Parathyroid adenoma (tissue), 2 donors: ENCODE measurements around the gene KIF17.

Experiments
- H2AFZ ChIP-seq: fragments of 300-600 bp; sonication (generic); one replicate; pipeline ENCODE4 v1.7.0; 2017; ENCODE audit warnings: antibody characterized with exemption, mild to moderate bottlenecking
- H3K27ac ChIP-seq: fragments of 300-600 bp; sonication (generic); one replicate; pipeline ENCODE4 v1.7.0; 2017
- H3K27me3 ChIP-seq: fragments of 300-600 bp; sonication (generic); one replicate; pipeline ENCODE4 v1.7.0; 2017; ENCODE audit warnings: low read length; ENCODE audit not compliant: control insufficient read depth, insufficient read depth
- H3K36me3 ChIP-seq: fragments of 300-600 bp; sonication (generic); one replicate; pipeline ENCODE4 v1.7.0; 2017; ENCODE audit warnings: low read length; ENCODE audit not compliant: control insufficient read depth, insufficient read depth
- H3K4me1 ChIP-seq: fragments of 300-600 bp; sonication (generic); one replicate; pipeline ENCODE4 v1.7.0; 2017; ENCODE audit warnings: control low read depth
- H3K4me2 ChIP-seq: fragments of 300-600 bp; sonication (generic); one replicate; pipeline ENCODE4 v1.7.0; 2017; ENCODE audit warnings: low read length
- H3K4me3 ChIP-seq: fragments of 300-600 bp; sonication (generic); one replicate; pipeline ENCODE4 v1.7.0; 2017; ENCODE audit warnings: low read depth, low read length
- H3K79me2 ChIP-seq: fragments of 300-600 bp; sonication (generic); one replicate; pipeline ENCODE4 v1.7.0; 2017; ENCODE audit warnings: control low read depth
- H3K9ac ChIP-seq: fragments of 300-600 bp; sonication (generic); one replicate; pipeline ENCODE4 v1.7.0; 2017; ENCODE audit warnings: mild to moderate bottlenecking
- H3K9me3 ChIP-seq: fragments of 300-600 bp; sonication (generic); one replicate; pipeline ENCODE4 v1.7.0; 2017; ENCODE audit warnings: low read length; ENCODE audit not compliant: control insufficient read depth
- TF ChIP-seq, protein P1 (sequence below): fragments of 300-600 bp; sonication (generic); IDR thresholded peaks from one replicate; pipeline ENCODE4 v1.7.0; 2017; ENCODE audit warnings: antibody characterized with exemption, mild to moderate bottlenecking
- donor health status: primary hyperparathyroidism.

KIF17 gene

DNA sequence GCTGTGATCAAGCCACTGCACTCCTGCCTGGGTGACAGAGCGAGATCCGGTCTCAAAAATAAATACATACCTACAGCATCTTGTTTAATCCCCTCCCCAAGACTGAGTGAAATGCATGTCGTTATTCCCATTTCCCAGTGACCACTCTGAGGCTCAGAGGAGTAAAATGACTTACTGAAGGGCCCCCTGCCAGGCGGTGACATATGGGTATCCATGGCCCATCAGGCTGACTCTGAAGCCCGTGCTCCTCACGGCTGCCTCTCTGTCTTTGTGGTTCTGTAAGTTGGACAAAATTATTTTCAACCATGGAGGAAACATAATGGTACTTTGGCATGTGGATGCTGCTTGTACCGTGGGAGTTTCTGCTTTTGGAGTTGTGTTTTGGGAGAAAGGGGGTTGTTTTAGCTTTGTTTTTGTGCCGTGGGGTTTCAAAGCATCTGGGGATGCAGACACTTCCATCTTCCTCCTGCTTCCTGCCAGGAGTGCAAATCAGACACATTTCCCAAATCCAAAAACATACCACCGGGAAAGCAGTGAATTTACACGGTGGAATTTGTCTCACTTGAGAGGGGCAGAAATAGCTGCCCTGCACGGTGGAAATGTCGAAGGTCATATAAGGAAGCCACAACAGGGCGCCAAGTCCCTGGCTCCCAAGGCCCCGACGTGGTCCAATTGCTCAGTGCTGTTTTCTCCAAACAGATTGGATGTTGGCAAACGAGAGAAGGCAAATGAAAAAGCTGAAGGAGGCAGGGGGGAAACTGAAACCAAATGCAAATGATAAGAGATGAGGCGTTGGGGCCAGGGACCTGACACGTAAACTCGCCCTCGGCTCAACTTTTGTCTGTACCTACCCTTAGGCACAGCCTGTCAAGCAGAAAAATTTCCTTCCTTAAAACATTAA, 101.6 kb downstream of the KIF17 start:
- TF ChIP-seq, protein P1, sequence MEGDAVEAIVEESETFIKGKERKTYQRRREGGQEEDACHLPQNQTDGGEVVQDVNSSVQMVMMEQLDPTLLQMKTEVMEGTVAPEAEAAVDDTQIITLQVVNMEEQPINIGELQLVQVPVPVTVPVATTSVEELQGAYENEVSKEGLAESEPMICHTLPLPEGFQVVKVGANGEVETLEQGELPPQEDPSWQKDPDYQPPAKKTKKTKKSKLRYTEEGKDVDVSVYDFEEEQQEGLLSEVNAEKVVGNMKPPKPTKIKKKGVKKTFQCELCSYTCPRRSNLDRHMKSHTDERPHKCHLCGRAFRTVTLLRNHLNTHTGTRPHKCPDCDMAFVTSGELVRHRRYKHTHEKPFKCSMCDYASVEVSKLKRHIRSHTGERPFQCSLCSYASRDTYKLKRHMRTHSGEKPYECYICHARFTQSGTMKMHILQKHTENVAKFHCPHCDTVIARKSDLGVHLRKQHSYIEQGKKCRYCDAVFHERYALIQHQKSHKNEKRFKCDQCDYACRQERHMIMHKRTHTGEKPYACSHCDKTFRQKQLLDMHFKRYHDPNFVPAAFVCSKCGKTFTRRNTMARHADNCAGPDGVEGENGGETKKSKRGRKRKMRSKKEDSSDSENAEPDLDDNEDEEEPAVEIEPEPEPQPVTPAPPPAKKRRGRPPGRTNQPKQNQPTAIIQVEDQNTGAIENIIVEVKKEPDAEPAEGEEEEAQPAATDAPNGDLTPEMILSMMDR = no peak
- Histone ChIP-seq H3K9me3 (no peaks in the 10 kb centered on the region), H3K27ac (peak overlapping the region; percentile 49), H3K36me3 (no peaks in the 10 kb centered on the region), H3K4me1 (peaks cover 6% of the 10 kb centered on the region), H3K27me3 (no peaks in the 10 kb centered on the region), H3K4me2 (no peak overlapping the region), H3K79me2 (no peaks in the 10 kb centered on the region), H3K4me3 (no peak overlapping the region), H2AFZ (peak overlapping the region; percentile 74), H3K9ac (no peak overlapping the region)

DNA sequence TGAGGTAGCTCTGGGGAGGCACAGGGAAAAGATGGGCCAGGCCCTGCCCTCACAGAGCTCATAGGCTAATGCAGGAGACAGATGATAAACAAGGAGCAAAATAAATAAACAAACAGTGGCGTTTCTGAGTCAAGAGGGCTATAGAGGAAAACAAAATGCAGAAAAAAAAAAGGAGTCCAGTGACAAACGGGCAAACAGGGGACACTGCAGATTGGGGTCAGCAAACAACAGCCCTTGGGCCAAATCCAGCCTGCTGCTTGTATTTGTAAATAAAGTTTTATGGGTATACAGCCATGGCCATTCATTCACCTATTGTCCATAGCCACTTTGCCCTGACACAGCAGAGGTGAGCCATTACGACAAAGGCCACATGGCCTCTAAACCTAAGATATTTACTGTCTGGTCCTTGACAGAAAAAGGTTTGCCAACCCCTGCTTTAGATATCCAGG, 103.7 kb downstream of the KIF17 start:
- TF ChIP-seq, protein P1 = no peak
- Histone ChIP-seq H3K9ac (no peak overlapping the region), H3K27ac (peak overlapping the region; percentile 79)

More for the DNA sequence above, 103.7 kb downstream of the KIF17 start:
- Histone ChIP-seq H3K27me3 (no peaks in the 10 kb centered on the region), H2AFZ (peak overlapping the region; percentile 89), H3K79me2 (no peaks in the 10 kb centered on the region), H3K9me3 (no peaks in the 10 kb centered on the region), H3K4me3 (no peak overlapping the region), H3K36me3 (no peaks in the 10 kb centered on the region), H3K4me1 (peaks cover 6% of the 10 kb centered on the region), H3K4me2 (peak overlapping the region; percentile 37)
